Retina (tissue), 1 donor: ENCODE data around the gene HSF4.
"Not testable (repeated sequence)": the region's sequence is repeated elsewhere in the genome, so short reads cannot be mapped to it uniquely, and the experiment has no call there.

Experiments used
- DNase-seq: peaks from one replicate; pipeline ENCODE4 v3.0.0-alpha.2; 2016

The HSF4 gene

GRCh38 chr16:67164599-67165061, at the start of gene HSF4:
Gene HSF4, plus strand, starts transcription at chr16:67164745. Its CDS starts 67 bp downstream, at chr16:67164812.
- DNase-seq, result no peak

GRCh38 chr16:67114793-67115192, 49.8 kb upstream of the HSF4 start:
- DNase-seq, result no peak

- DNase-seq, result no peak
Measured at GRCh38 chr16:67115639-67116038, 48.9 kb upstream of the HSF4 start.

GRCh38 chr16:67116388-67117311, 47.9 kb upstream of the HSF4 start:
- DNase-seq, result no peak

GRCh38 chr16:67117716-67118115, 46.8 kb upstream of the HSF4 start:
- DNase-seq, result no peak

- no peak for DNase-seq
Measured at GRCh38 chr16:67120025-67120424, 44.5 kb upstream of the HSF4 start.

- not testable (repeated sequence) for DNase-seq
Measured at GRCh38 chr16:67122799-67123198, 41.7 kb upstream of the HSF4 start.

GRCh38 chr16:67128417-67128816, 36.1 kb upstream of the HSF4 start:
- no peak for DNase-seq

- no peak for DNase-seq
Measured at GRCh38 chr16:67128887-67129286, 35.7 kb upstream of the HSF4 start.

- no peak for DNase-seq
Measured at GRCh38 chr16:67129422-67129821, 35.1 kb upstream of the HSF4 start.

GRCh38 chr16:67137605-67138004, 26.9 kb upstream of the HSF4 start:
- DNase-seq, result no peak

GRCh38 chr16:67141391-67141790, 23.2 kb upstream of the HSF4 start:
- no peak for DNase-seq

GRCh38 chr16:67142342-67142741, 22.2 kb upstream of the HSF4 start:
- DNase-seq, result no peak

- DNase-seq, result no peak
Measured at GRCh38 chr16:67144943-67145342, 19.6 kb upstream of the HSF4 start.

GRCh38 chr16:67145746-67146145, 18.8 kb upstream of the HSF4 start:
- DNase-seq, result no peak

- no peak for DNase-seq
Measured at GRCh38 chr16:67146523-67147357, 17.8 kb upstream of the HSF4 start.

GRCh38 chr16:67147437-67148140, 17.0 kb upstream of the HSF4 start:
- no peak for DNase-seq

GRCh38 chr16:67148221-67148620, 16.3 kb upstream of the HSF4 start:
- no peak for DNase-seq

GRCh38 chr16:67148656-67149275, 15.8 kb upstream of the HSF4 start:
- no peak for DNase-seq

GRCh38 chr16:67149276-67150046, 15.1 kb upstream of the HSF4 start:
- peak; percentile 71 for DNase-seq

GRCh38 chr16:67150047-67150832, 14.3 kb upstream of the HSF4 start:
- DNase-seq, result peak; percentile 61
